GM19468 (cell line): ENCODE results near the gene CHURC1.
A peak's percentile ranks its signal among the peaks of the same experiment; 100 is the strongest.

ENCODE experiments used
- ATAC-seq: cut with Tn5 transposase; IDR thresholded peaks from one replicate; pipeline ENCODE4 v1.9.1; 2021; ENCODE audit warnings: mild to moderate bottlenecking, moderate library complexity, moderate number of reproducible peaks; ENCODE audit not compliant: unreplicated experiment; ENCODE audit errors: extremely low read depth

CHURC1 gene

DNA sequence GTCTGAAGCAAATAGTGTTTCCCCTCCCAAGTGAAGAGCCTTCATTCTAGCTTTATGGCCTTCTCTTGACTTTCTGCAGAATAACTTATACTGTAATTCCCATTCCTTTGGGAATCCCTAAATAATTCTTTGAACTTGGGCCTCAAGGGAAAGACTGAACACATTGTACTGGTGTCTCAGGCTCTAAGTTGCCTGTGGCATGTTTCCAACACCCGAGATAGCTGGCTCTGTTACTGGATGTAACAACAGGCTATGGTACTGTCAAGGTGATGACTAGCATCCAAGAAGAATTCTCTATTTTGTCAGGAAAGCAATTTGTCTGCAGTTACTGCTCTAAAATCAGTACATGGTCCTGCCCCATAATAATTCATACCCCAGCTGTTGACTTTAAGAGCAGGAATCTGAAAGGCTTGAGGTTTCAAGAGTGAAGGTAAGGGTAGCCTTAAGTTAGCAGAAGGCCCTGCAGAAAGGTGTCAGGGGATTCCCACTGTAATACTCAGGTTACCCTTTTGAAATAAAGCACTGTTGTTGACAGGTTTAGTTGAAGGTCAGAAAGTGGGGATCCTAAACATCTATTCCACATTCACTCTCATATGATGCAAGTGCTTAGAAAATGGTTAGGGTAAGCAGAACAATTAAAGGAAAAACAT is 23.0 kb downstream of the CHURC1 start:
- ATAC-seq = no peak

DNA sequence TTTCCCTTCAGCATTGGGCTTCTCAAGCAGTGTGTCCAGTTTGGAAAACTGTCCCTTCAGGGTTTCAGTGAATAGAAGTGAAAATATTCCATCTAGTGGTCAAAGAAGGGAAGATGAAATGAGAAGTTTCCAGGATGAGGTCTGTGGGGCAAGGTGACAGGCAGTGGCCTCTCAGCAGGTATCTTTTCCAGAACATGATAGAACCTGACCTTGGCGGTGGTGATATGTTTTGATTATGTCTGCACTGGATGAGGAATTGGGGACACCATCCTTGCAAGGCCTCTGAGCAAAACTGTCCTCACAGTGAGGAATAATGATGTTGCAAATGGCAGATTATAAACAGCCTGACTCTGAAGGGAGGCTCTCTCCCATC is 23.6 kb downstream of the CHURC1 start:
- ATAC-seq = no peak

DNA sequence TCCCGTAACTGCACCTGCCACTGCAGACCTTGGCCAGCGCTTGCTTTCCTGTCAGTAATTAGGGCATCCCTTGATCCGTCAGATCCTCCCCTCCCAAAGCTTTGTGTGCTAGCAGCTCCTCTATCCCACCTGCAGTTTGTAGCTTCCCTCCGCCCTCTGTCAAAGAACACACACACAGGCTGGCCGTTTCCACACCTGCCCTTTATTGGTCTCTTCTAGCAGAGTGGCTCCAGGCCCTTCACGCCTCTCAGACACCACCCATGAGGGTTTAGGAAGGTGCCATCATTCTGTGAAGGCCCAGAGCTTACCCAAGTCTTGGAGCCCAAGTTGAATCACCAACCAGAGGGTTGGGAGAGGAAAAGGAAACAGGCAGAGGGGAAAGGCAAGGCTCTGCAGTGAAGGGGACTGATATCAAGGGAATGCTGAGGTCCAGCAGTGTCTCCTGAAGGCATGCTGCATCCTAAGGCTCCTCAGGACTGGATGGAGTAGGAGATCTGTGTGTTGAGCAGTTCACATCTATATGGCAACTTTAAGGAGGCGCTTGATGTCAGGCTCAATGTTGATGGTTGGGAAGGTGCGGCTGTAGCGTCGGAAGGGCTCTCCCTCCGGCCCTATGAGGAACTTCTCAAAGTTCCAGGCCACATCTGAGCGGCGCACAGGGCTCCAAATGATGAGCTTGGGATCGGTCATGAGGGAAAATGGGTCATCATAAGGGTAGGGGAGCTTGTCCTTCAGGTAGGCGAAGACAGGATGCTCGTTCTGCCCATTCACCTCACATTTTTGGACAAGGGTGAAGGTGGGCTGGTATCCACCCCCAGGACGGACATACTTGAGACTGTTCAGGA is 24.9 kb downstream of the CHURC1 start:
- no peak for ATAC-seq

- ATAC-seq = no peak
These were observed 25.5 kb downstream of the CHURC1 start for GRCh38 chr14:64939817-64940190.

DNA sequence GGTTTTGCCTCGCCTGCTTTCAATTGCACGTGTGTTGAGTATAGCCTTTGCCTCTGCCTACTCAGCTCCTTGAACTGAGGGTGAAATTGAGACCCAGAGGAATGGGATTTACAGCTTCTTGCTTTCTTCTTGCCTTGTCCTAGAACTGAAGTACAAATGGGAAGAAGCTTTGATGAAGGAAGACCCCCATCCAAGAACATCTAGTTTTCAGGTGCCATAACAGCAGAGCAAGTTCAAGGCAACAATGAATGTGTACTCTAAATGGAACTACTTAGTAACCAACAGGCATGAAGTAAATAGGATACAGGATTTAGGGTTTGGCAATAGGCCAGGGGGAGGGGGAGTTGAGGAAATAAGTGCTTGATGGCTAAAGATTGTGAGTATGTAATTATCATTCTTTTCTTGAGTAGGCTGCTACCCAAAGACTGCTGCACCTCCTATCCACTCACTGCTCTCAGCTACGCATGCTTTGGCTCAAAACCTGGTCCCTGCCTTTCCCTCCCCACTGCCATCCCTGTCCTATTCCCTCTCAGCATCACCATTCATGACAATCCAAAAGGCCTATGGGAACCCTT is 26.2 kb downstream of the CHURC1 start:
- ATAC-seq = no peak

DNA sequence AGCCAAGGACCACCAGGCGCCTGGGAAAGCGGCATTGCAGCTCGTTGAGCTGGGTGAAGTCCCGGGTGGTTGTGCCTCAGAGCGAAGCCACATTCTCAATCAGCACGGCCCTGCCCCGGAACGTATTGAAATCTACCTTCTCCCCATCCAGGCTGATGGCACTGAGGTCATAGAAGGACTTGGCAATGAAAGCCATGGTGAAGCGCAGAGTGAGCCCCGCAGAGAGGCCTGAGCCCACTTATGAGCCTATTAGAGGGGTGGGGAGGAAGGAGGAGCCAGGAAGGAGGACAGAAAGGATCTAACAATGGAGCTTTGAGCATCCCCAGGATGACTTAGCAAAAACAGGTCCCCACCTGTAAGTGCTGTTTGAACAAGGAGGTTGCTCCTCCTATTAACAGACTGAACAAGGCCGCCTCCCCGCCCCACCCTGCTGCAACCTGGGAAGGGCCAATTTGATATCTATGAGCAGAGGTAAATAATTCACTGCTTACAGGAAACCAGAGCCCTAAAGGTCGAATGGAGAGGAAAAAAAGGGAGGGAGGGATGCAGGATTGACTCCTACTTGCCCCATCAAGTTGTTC is 28.4 kb downstream of the CHURC1 start, which contains the start of gene GPX2:
Gene GPX2, minus strand, starts transcription at position 215 of the 581 bp plus-strand sequence. Its CDS starts 19 bp downstream, at position 196.
- no peak for ATAC-seq

- no peak for ATAC-seq
These were observed 29.3 kb downstream of the CHURC1 start for GRCh38 chr14:64943556-64943955.

DNA sequence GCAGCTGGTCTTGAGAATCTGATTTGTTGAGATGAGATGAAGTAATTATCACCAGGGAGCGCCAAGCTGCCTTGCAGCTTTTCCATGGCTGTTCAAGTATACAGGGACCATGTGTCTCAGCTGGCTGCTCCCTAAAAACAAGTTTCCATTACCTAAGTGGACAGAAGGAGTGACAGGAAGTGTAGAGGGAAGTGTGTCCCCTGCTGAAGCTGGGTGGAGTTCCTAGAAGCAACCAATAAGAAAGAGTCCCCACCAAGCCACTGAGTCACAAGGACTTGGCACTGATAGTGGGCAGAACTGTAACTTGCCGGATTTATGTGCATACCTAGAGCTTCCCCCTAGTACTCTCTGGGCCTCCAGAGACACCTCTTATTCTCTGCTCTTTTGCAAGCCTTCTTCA is 29.8 kb downstream of the CHURC1 start:
- no peak for ATAC-seq

DNA sequence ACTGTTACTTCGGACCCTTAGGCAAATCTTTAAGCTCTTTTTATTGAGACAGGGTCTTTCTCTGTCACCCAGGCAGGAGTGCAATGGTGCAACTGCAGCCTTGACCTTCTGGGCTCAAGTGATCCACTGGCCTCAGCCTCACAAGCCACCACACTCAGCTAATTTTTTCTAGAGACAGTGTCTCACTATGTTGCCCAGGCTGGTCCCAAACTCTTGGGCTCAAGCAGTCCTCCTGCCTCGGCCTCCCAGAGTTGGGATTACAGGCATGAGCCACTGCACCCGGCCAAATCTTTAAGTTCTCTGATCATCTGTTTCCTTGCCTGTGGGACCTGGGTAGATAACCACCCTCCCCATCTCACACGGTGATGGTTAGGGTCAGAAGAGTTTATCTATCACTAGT is 30.6 kb downstream of the CHURC1 start:
- no peak for ATAC-seq

- no peak for ATAC-seq
These were observed 31.4 kb downstream of the CHURC1 start for GRCh38 chr14:64945431-64946178.

- ATAC-seq = no peak
These were observed 32.2 kb downstream of the CHURC1 start for GRCh38 chr14:64946310-64947045.

- ATAC-seq = no peak
These were observed 33.7 kb downstream of the CHURC1 start for GRCh38 chr14:64947710-64948611.

DNA sequence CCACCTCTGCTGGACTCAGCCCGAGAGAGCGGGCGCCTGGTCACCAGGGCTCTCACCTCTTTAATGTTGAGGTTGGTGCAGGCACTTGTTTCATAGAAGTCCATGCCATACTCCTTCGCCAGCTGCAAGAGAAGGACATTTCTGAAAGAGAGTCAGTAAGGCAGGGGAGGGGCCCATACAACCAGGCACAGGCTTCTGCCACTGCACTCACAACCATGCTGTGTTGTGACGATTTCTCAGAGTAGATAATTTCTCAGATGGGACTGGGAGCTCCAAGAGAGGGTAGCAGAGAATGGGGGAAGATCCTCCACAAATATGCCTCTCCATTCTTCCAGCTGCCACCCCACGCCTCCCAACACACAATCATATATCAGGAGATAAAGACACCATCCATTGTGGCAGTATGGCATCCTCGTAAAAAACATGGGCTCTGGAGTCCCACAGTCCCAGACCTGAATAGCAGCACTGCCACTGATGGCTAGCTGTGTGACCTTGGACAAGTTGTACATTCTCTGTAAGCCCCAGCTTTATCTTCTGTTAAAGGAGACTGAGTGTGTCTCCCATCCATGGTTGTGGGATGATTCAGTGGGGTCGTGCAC is 34.5 kb downstream of the CHURC1 start:
- no peak for ATAC-seq

DNA sequence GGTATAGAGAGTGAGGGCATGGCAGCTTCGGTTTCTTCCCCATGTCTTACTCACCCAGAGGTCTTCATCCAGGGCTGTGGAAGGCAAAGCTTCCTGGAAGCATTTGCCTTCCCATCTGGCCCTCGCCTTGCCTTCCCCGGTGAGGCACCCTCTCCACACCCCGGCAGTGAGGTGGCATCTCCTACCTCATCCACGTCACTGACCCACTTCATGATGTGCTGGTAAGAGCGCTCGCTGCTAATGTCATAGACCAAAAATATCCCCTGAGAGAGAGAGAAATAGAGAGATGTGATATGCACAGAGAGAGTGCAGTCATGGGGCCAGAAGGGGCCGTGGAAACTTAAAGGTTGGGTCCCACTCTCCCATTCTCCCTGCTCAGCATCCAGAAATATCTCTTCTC is 36.6 kb downstream of the CHURC1 start:
- no peak for ATAC-seq

- ATAC-seq = no peak
These were observed 37.0 kb downstream of the CHURC1 start for GRCh38 chr14:64951291-64951690.

GRCh38 chr14:64951724-64952123 is 37.5 kb downstream of the CHURC1 start:
- no peak for ATAC-seq

DNA sequence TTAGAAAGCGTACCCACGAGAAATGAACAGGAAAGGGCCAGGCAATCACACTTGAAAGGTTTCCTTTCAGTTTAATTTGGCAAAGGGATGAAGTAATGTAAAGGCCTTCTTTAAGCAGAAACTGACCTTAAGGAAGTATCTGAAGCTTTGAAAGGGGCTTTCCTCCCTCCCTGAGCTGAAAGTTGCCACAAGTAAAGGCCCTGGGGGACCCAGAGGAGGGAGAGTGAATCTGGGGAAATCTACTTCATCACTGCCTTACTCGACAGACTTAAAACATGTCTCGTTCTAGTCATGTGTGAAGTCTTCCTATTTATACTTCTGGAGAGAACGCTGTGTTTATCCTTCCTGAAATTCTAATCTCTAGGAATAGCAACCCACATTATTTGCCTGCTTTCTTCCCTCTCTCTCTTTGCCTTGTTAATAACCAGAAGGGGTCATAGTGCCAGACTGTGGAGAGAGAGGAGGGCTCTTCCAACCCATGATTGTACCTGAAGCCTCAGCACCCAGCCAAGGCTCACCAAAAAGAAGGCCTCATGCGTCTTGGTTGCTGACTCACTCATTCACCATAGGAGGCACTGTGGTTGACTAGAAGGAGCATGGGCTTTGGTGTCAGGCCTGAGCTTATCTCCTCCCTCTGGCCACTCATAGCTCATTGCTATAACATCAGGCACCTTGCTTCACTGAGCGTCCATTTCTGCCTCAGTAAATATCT is 38.5 kb downstream of the CHURC1 start:
- peak; percentile 34 for ATAC-seq

- ATAC-seq = no peak
These were observed 39.0 kb downstream of the CHURC1 start for GRCh38 chr14:64953310-64953654.
